Measurements from ENCODE around the gene PIGU. TPM values are rescaled to one million over a fixed set of nuclear protein-coding genes. Genes with fewer than 3 reads are reported as not detected.

Gene PIGU
- total RNA-seq, 2 experiments from 2014 or later: 24.8 to 26.4 TPM

GRCh38 chr20:34709044-34709830 lies 32.3 kb upstream of the PIGU start:
- CTCF ChIA-PET: interaction anchor here (1.1 to 1.9 kb wide), 3 partner anchors 40 to 396 kb away, joined by 3 to 7 read pairs (median 4); no protein-coding TSS in a partner anchor
- POLR2A ChIA-PET: interaction anchor here (0.6 to 0.9 kb wide), 3 partner anchors 11 to 410 kb away, joined by 4 read pairs; partner anchors contain the start of gene AHCY

GRCh38 chr20:34708621-34709043 lies 31.7 kb upstream of the PIGU start:
- CTCF ChIA-PET: interaction anchor here (0.8 to 1.9 kb wide), 7 partner anchors 32 to 195 kb away, joined by 3 to 5 read pairs (median 4); partner anchors contain the start of gene PIGU
- POLR2A ChIA-PET: interaction anchor here (0.9 kb wide), 2 partner anchors 11 to 406 kb away, joined by 4 read pairs; partner anchors contain the start of gene AHCY

GRCh38 chr20:34706912-34707784 lies 30.3 kb upstream of the PIGU start:
- ChIA-PET CTCF (interaction anchor here (0.7 to 1.7 kb wide), 9 partner anchors 9 to 394 kb away, joined by 3 to 5 read pairs (median 4); partner anchors contain the start of gene PIGU), POLR2A (interaction anchor here (0.6 kb wide), 1 partner anchor 13 kb away, joined by 3 read pairs; no protein-coding TSS in a partner anchor)

GRCh38 chr20:34706302-34706875 lies 29.5 kb upstream of the PIGU start:
- CTCF ChIA-PET: interaction anchor here (1.0 to 1.2 kb wide), 2 partner anchors 169 to 394 kb away, joined by 3 read pairs; no protein-coding TSS in a partner anchor
- POLR2A ChIA-PET: interaction anchor here (0.6 to 0.9 kb wide), 2 partner anchors 14 to 148 kb away, joined by 3 to 5 read pairs; partner anchors contain the start of gene MAP1LC3A

- ChIA-PET POLR2A (interaction anchor here (0.9 kb wide), 1 partner anchor 148 kb away, joined by 5 read pairs; the partner anchor contains the start of gene MAP1LC3A), CTCF (interaction anchor here (0.6 to 1.2 kb wide), 3 partner anchors 11 to 64 kb away, joined by 3 to 4 read pairs (median 3); no protein-coding TSS in a partner anchor)
These were observed 28.8 kb upstream of the PIGU start for GRCh38 chr20:34705397-34706301.

DNA sequence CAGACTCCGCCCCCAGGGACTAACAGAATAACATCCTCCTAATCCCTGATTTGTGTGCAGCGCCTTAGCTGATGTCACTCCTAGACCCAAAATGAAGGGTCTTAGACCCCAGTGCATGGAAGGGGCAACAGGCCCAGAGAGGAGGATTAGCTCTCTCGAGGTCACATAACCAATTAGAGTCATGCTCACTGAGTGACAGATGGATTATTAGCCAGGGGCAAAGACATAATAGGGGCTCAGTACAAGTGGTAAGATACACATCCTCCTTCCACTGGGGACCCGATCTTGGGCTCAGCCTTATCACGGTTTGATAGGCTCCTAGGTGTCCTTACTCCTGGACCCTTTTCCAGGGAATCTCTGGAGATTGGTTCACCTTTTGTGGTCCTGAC lies 28.1 kb upstream of the PIGU start:
- CTCF ChIA-PET: interaction anchor here (0.6 to 1.2 kb wide), 2 partner anchors 11 to 58 kb away, joined by 3 to 4 read pairs; no protein-coding TSS in a partner anchor

DNA sequence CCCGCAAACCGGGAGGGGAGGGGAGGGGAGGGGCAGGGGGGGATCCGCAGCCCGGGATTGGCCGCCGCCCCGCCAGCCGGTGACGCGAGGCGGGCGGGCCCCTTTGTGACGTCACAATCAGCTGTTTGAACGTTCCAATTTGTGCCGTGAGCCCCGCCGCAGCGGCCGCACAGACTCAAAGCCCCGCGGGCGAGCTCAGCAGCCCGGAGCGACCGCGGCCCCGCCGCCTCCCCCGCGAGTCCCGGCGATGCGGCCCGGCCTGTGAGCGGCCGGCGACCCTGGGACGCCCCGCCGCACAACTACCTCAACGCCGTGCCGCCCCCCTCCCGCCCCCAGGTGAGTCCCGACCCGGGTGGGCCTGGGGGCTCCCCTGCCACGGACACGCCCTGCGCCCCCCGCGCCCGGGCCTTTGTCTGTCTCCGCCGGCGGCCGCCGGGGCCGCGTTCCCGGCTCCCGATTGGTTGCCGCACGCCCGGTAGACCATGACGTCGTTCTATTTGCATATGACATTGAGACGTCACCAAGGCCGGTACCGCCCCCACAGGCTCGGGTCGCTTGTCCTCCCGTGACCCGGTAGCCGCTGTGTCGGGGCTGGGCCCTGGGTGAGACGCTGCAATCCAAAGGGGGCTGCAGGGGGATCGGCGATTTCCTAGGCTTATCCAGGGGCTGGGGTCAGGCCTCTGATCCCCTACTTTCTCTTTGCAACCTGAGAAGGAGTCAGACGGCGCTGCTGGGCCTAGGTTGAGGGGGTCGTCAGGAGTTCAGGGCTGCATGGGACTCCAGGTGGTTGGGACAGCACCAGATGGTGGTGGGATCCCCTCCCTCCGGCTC lies 27.5 kb upstream of the PIGU start, which contains the start of gene TP53INP2:
Gene TP53INP2 (plus strand): TSS at position 168 of the 831 bp plus-strand sequence. CDS start 4,396 bp downstream, outside the sequence.
- ChIA-PET POLR2A (interaction anchor here (1.6 kb wide), 1 partner anchor 27 kb away, joined by 5 read pairs; the partner anchor contains the start of gene PIGU), CTCF (interaction anchor here (1.0 to 1.6 kb wide), 3 partner anchors 65 to 166 kb away, joined by 3 to 5 read pairs (median 3); partner anchors contain the start of gene MAP1LC3A)

More for the DNA sequence above, 28.1 kb upstream of the PIGU start:
- POLR2A ChIA-PET: no interaction called here

DNA sequence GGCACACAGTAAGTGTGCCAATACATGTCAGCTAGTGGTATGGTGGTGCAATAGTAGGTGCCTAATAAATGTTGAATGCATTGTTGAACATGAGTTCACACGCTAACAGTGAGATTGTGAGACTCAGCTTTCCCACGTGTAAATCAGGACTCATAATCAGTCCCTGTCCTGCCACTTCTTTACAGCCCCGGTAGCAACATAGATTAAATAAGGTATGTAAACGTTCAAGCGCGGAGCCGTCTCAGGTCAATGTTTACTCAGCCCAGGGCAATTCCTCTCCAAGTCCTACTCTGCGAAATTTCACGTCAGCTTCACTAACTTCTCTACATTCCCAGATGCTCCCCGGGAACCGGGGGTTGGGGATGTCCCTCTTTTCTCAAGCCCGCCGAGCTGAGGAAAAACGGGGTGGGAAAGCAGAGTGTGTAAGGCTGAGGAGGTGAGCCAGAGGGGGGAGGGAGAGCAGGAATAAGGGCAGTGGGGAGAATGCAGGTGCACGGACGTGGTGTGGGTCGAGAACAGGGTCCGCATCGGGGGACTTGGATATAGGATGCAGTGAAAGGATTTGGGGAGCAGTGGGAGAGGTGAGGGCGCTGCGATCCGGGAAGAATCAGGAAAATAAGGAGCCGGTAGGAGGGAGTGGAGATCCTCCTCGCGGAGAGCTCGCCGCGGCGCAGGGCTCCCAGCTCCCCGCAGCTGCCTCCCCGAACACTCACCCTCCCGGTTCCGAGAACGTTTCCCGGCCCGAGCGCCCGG lies 26.7 kb upstream of the PIGU start:
- POLR2A ChIA-PET: interaction anchor here (1.6 kb wide), 1 partner anchor 27 kb away, joined by 5 read pairs; the partner anchor contains the start of gene PIGU
- CTCF ChIA-PET: interaction anchor here (1.0 to 1.6 kb wide), 5 partner anchors 20 to 165 kb away, joined by 3 to 5 read pairs (median 4); partner anchors contain the start of gene MAP1LC3A

DNA sequence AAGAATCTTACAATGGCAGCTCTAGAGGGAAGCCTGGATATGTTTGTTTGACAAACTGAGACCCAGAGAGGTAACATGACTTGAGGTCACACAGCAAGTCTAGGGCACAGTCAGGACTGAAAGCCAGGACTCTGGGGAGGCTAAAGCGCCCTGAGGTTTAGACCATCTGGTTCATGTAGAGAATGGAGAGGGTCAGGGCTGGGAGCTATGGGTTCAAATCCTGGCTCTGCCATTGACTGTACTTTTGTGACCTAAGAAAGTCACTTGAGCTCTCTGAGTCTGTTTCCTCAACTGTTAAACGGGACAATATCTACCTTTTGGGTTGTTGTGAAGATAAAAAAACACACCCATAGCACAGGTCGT lies 26.1 kb upstream of the PIGU start:
- POLR2A ChIA-PET: interaction anchor here (1.6 kb wide), 1 partner anchor 26 kb away, joined by 5 read pairs; the partner anchor contains the start of gene PIGU
- CTCF ChIA-PET: interaction anchor here (1.0 to 1.6 kb wide), 4 partner anchors 19 to 145 kb away, joined by 3 to 5 read pairs (median 4); partner anchors contain the start of gene MAP1LC3A

DNA sequence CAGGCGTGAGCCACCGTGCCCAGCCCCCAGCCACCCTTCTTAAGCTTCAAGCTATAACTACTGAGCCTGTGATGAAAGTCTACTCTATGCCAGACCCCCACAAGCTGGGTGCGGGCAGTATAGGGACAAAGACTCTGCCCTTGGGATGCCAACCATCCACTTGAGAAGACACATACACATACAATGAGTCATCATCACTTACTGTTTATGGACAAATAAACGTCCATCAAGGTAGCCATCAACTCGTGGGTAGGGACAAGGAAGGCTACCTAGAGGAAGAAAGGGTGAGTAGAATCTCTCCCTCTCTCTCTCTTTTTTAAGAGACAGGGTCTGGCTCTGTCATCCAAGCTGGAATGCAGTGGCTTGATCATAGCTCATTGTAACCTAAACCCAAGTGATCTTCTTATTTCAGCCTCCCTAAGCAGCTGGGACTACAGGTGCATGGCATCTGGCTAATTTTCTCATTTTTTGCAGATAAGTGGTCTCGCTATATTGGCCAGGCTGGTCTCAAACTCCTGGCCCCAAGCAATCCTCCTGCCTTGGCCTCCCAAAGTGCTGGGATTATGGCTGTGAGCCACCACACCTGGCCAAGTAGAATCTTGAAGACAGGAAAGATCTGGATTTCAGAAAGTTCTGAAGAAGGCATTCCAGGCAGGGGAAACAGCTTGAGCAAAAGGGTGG lies 24.7 kb upstream of the PIGU start:
- CTCF ChIA-PET: interaction anchor here (0.6 kb wide), 1 partner anchor 198 kb away, joined by 5 read pairs; no protein-coding TSS in a partner anchor
- POLR2A ChIA-PET: interaction anchor here (0.5 kb wide), 1 partner anchor 89 kb away, joined by 5 read pairs; no protein-coding TSS in a partner anchor

- ChIA-PET CTCF (no interaction called here), POLR2A (no interaction called here)
These were observed 16.5 kb upstream of the PIGU start for GRCh38 chr20:34693414-34693813.

- ChIA-PET POLR2A (no interaction called here), CTCF (interaction anchor here (0.5 kb wide), 1 partner anchor 1328 kb away, joined by 3 read pairs; no protein-coding TSS in a partner anchor)
These were observed 14.9 kb upstream of the PIGU start for GRCh38 chr20:34691838-34692237.

- CTCF ChIA-PET: interaction anchor here (0.5 kb wide), 1 partner anchor 96 kb away, joined by 4 read pairs; no protein-coding TSS in a partner anchor
- POLR2A ChIA-PET: no interaction called here
These were observed 12.6 kb upstream of the PIGU start for GRCh38 chr20:34689486-34689885.

- POLR2A ChIA-PET: no interaction called here
- CTCF ChIA-PET: interaction anchor here (0.8 to 1.4 kb wide), 2 partner anchors 19 to 24 kb away, joined by 3 to 4 read pairs; no protein-coding TSS in a partner anchor
These were observed 6.8 kb upstream of the PIGU start for GRCh38 chr20:34683667-34684066.

DNA sequence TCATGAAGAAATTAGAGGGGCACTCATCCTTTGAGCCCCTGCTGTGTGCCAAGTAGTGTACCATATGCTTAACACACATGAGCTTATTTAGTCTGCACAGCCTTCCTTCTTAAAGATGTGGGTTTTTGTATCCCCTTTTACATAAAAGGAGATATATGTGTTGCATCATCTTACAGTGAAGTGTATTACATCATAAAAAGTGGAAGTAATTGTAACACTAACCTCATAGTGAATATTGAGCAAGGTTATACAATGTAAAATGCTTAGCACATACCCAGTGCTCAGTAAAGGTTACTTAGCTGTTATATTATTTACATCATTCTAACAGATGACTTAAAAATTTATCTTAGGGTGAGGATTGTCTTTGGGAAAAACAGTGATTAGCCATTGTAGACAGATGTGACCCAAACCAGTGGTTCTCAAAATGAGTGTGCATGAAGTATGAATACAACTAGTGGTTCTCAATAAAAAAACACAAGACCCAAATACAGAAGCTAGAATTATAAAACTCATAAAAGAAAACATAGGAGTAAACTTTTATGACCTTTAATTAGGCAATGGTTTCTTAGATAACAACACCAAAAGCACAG lies 3.8 kb upstream of the PIGU start:
- ChIA-PET CTCF (interaction anchor here (0.9 to 1.5 kb wide), 3 partner anchors 9 to 368 kb away, joined by 3 to 4 read pairs (median 3); no protein-coding TSS in a partner anchor), POLR2A (no interaction called here)

Data from activated CD8-positive, alpha-beta memory T cell treated with anti-CD3 and anti-CD28 coated beads for 36 hours (primary cell).